Activated naive CD4-positive, alpha-beta T cell treated with anti-CD3 and anti-CD28 coated beads, Interleukin-2, amount 50 U/mL, for 72 hours (primary cell): ENCODE data around the gene PPP2R2D. TPM values are rescaled to one million over a fixed set of nuclear protein-coding genes. Genes with fewer than 3 reads are reported as not detected.
A peak's percentile ranks its signal among the peaks of the same experiment; 100 is the strongest.

Experiments
- ATAC-seq, 2 donors: fragments of 150-1000 bp; cut with Tn5 transposase; 2 replicates each; pipeline ENCODE4 v1.10.0; 2021; ENCODE audit warnings: mild to moderate bottlenecking in 2 of 2, moderate library complexity in 2 of 2
- DNase-seq, 2 donors: peaks; one replicate each; pipeline ENCODE4 v3.0.0; 2021 to 2022; ENCODE audit warnings: low spot score in 2 of 2
- H3K27ac Mint-ChIP-seq, 2 donors: one replicate each; pipeline ENCODE4 v1.8.0; 2022; ENCODE audit warnings: mild to moderate bottlenecking in 2 of 2, mixed read lengths in 2 of 2
- H3K36me3 Mint-ChIP-seq, 2 donors: one replicate each; pipeline ENCODE4 v1.8.0; 2022; ENCODE audit warnings: mixed read lengths in 2 of 2
- H3K9me3 Mint-ChIP-seq, 2 donors: one replicate each; pipeline ENCODE4 v1.8.0; 2022; ENCODE audit warnings: mixed read lengths in 2 of 2
- total RNA-seq, 2 donors: library from RNA; stranded (reverse); gene quantifications; one replicate each; pipeline ENCODE4 v1.2.3, GENCODE V29; 2022

The PPP2R2D gene
- total RNA-seq, 2 donors from 2014 or later = 36.2 to 41.6 TPM

- no peaks in the 10 kb centered on the region for H3K9me3 Mint-ChIP-seq
- peak overlapping the region in 1 of 2 donors; percentile 70 for H3K27ac Mint-ChIP-seq
Measured at GRCh38 chr10:131998050-131998844, 97.4 kb downstream of the PPP2R2D start.

GRCh38 chr10:131998845-131999681 lies 98.3 kb downstream of the PPP2R2D start:
- Mint-ChIP-seq H3K9me3 (no peaks in the 10 kb centered on the region), H3K36me3 (no peaks in the 10 kb centered on the region)
- no peak for ATAC-seq

More at GRCh38 chr10:131998050-131998844, 97.4 kb downstream of the PPP2R2D start:
- DNase-seq = no peak
- H3K36me3 Mint-ChIP-seq = no peaks in the 10 kb centered on the region
- ATAC-seq = no peak

GRCh38 chr10:132001238-132001972 lies 100.6 kb downstream of the PPP2R2D start:
- DNase-seq = no peak

More at GRCh38 chr10:131998845-131999681, 98.3 kb downstream of the PPP2R2D start:
- no peak overlapping the region for H3K27ac Mint-ChIP-seq
- DNase-seq = no peak

GRCh38 chr10:132002004-132002403 lies 101.2 kb downstream of the PPP2R2D start:
- ATAC-seq = no peak
- no peaks in the 10 kb centered on the region for H3K9me3 Mint-ChIP-seq
- peak overlapping the region in 1 of 2 donors; percentile 57 for H3K27ac Mint-ChIP-seq
- H3K36me3 Mint-ChIP-seq = peaks cover 0 to 12% of the 10 kb centered on the region in 2 donors
- no peak for DNase-seq

More at GRCh38 chr10:132001238-132001972, 100.6 kb downstream of the PPP2R2D start:
- Mint-ChIP-seq H3K36me3 (peaks cover 0 to 12% of the 10 kb centered on the region in 2 donors), H3K27ac (no peak overlapping the region), H3K9me3 (no peaks in the 10 kb centered on the region)
- peak in 1 of 2 donors; percentile 63 for ATAC-seq

DNA sequence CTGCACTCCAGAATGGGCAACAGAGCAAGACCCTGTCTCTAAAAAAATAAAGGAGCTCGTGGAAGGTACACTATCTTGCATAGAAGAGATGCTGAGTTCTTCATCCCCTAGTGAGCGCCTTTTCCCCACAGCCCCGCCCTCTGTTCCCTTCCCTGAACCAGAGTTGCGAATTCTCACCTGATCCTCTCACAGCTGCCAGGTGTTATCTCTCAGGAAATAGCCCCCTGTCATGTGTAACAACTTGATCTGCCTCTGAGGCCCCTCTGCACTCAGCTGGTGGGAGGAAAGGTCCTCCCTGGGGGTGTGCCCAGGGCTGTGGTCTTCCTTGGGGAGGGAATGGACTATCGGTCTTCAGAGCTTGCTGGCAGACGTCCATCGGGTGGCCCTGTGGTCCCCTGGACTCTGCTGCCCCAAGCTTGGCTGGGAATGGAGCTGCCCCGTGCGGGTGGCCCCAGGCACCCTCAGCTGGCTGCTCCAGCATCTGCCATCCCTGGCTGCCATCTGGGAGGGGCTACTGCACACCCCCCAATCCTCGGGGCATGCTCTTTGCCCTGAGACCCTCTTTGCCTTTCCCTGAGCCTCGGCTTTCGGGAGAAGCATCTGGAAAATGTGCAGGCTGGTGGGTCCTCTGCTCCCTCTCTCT lies 102.6 kb downstream of the PPP2R2D start:
- Mint-ChIP-seq H3K9me3 (no peaks in the 10 kb centered on the region), H3K27ac (no peak overlapping the region), H3K36me3 (peaks cover 0 to 12% of the 10 kb centered on the region in 2 donors)
- DNase-seq = no peak
- no peak for ATAC-seq

GRCh38 chr10:132004052-132004451 lies 103.2 kb downstream of the PPP2R2D start:
- no peak overlapping the region for H3K27ac Mint-ChIP-seq
- no peaks in the 10 kb centered on the region for H3K9me3 Mint-ChIP-seq
- H3K36me3 Mint-ChIP-seq = peaks cover 0 to 12% of the 10 kb centered on the region in 2 donors
- ATAC-seq (no peak), DNase-seq (no peak)

- DNase-seq (no peak), ATAC-seq (peak in 1 of 2 donors; percentile 36)
- H3K9me3 Mint-ChIP-seq = no peaks in the 10 kb centered on the region
- peak overlapping the region in 1 of 2 donors; percentile 56 for H3K27ac Mint-ChIP-seq
- peaks cover 0 to 12% of the 10 kb centered on the region in 2 donors for H3K36me3 Mint-ChIP-seq
Measured at GRCh38 chr10:132005147-132005546, 104.3 kb downstream of the PPP2R2D start.

DNA sequence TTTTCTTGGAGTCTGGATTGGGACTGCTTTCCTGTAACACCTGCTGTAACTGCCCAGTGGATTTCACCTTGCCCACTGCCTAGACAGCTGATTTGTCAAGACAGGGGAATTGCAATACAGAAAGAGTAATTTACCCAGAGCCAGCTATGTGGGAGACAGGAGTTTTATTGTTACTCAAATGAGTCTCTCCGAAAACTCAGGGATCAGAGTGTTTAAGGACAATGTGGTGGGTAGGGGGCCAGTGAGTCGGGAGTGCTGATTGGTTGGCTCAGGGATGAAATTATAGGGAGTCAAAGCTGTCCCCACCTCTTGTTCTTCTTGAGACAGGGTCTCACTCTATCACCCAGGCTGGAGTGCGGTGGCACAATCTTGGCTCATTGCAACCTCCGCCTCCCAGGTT lies 106.2 kb downstream of the PPP2R2D start:
- Mint-ChIP-seq H3K36me3 (peaks cover 0 to 12% of the 10 kb centered on the region in 2 donors), H3K9me3 (no peaks in the 10 kb centered on the region), H3K27ac (no peak overlapping the region)
- ATAC-seq (no peak), DNase-seq (no peak)

- Mint-ChIP-seq H3K9me3 (no peaks in the 10 kb centered on the region), H3K36me3 (peaks cover 0 to 12% of the 10 kb centered on the region in 2 donors), H3K27ac (no peak overlapping the region)
- DNase-seq (no peak), ATAC-seq (no peak)
Measured at GRCh38 chr10:132007681-132008080, 106.9 kb downstream of the PPP2R2D start.

Other genes with a start within 250 kb of the PPP2R2D start
- 100 to 1,000 TPM in 1 of 2 donors, 10 to 100 TPM in 1; 21.4 to 182 TPM for gene BNIP3, start 80.9 kb downstream of the PPP2R2D start, total RNA-seq
- 1 to 10 TPM in 1 of 2 donors, under 1 TPM in 1; 0.82 to 1.6 TPM for gene JAKMIP3, start 164.9 kb downstream of the PPP2R2D start, total RNA-seq